DND-41 (cell line): ENCODE results near the gene KCTD11.

ENCODE experiments used
- ATAC-seq: fragments of 200-7000 bp; cut with Tn5 transposase; 3 replicates; pipeline ENCODE4 v1.9.1; 2021; ENCODE audit warnings: low read depth; ENCODE audit not compliant: insufficient read depth
- DNase-seq: peaks from one replicate; pipeline ENCODE4 v3.0.0-alpha.2; 2020
- H2AFZ ChIP-seq: 2 replicates; pipeline ENCODE4 v1.6.0; 2012; ENCODE audit warnings: low read depth, low read length
- H3K27ac ChIP-seq: 2 replicates; pipeline ENCODE4 v1.5.1; 2012; ENCODE audit warnings: low read length, inconsistent platforms
- H3K27me3 ChIP-seq: fragments of 200-600 bp; sonication (generic); 2 replicates; pipeline ENCODE4 v1.6.0; 2012; ENCODE audit warnings: low read length, mild to moderate bottlenecking, inconsistent platforms; ENCODE audit not compliant: insufficient read depth, poor library complexity
- H3K36me3 ChIP-seq: 2 replicates; pipeline ENCODE4 v1.5.1; 2012; ENCODE audit warnings: low read length, inconsistent platforms; ENCODE audit not compliant: insufficient read depth
- H3K4me1 ChIP-seq: 2 replicates; pipeline ENCODE4 v1.5.1; 2012; ENCODE audit warnings: mild to moderate bottlenecking, low read length; ENCODE audit not compliant: insufficient read depth
- H3K4me2 ChIP-seq: 2 replicates; pipeline ENCODE4 v1.6.0; 2012; ENCODE audit warnings: mild to moderate bottlenecking, moderate library complexity, low read length, inconsistent platforms; ENCODE audit not compliant: insufficient read depth
- H3K4me3 ChIP-seq, 2 experiments: fragments of 200-600 bp in 1 of 2; shearing (Covaris generic) in 1 of 2; 2 replicates each; pipeline ENCODE4 v1.5.1; 2012 to 2016; ENCODE audit warnings: inconsistent platforms in 2 of 2, low read length in 2 of 2, mild to moderate bottlenecking in 2 of 2, low read depth in 1 of 2, moderate library complexity in 1 of 2
- H3K79me2 ChIP-seq: 2 replicates; pipeline ENCODE4 v1.6.0; 2012; ENCODE audit warnings: low read length, inconsistent platforms; ENCODE audit not compliant: insufficient read depth
- H3K9ac ChIP-seq: 2 replicates; pipeline ENCODE4 v1.6.0; 2012; ENCODE audit warnings: low read depth, mild to moderate bottlenecking, inconsistent platforms, low read length, moderate library complexity
- H3K9me3 ChIP-seq: 2 replicates; pipeline ENCODE4 v1.5.1; 2012; ENCODE audit warnings: low read length, moderate library complexity, mild to moderate bottlenecking, inconsistent platforms; ENCODE audit not compliant: insufficient read depth, severe bottlenecking
- H4K20me1 ChIP-seq: 2 replicates; pipeline ENCODE4 v1.6.0; 2012; ENCODE audit warnings: low read length; ENCODE audit not compliant: insufficient read depth
- CTCF ChIP-seq: IDR thresholded peaks from 2 replicates; pipeline ENCODE4 v1.5.1; 2012; ENCODE audit warnings: borderline replicate concordance, low read length, moderate library complexity, mild to moderate bottlenecking; ENCODE audit not compliant: poor library complexity, severe bottlenecking; ENCODE audit errors: extremely low read depth
- EZH2 ChIP-seq: IDR thresholded peaks from 3 replicates; pipeline ENCODE4 v1.6.1; 2012; ENCODE audit warnings: borderline replicate concordance, low read depth, mild to moderate bottlenecking, moderate library complexity, low read length, inconsistent platforms; ENCODE audit not compliant: severe bottlenecking

The KCTD11 gene

DNA sequence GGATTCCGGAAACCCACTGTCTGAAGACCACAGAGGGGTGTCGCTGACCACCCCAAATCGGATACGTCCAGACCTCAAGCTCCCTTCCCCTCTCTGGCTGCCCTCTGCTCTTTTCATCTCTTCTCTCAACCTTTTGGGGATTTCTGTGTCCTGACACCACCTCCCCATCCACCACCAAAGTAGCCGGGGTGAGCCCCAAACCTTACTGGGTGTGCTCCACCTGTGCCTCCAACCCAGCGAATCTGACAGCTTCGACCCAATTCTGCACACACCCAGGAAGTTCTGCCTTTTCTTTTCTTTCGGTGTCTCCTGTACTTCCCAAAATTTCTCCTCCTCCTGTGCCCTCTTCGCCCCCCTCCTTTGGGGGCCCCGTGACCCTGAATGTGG, 534 bp downstream of the KCTD11 start:
- Histone ChIP-seq H3K9ac (no peak overlapping the region), H3K27ac (no peak overlapping the region)

DNA sequence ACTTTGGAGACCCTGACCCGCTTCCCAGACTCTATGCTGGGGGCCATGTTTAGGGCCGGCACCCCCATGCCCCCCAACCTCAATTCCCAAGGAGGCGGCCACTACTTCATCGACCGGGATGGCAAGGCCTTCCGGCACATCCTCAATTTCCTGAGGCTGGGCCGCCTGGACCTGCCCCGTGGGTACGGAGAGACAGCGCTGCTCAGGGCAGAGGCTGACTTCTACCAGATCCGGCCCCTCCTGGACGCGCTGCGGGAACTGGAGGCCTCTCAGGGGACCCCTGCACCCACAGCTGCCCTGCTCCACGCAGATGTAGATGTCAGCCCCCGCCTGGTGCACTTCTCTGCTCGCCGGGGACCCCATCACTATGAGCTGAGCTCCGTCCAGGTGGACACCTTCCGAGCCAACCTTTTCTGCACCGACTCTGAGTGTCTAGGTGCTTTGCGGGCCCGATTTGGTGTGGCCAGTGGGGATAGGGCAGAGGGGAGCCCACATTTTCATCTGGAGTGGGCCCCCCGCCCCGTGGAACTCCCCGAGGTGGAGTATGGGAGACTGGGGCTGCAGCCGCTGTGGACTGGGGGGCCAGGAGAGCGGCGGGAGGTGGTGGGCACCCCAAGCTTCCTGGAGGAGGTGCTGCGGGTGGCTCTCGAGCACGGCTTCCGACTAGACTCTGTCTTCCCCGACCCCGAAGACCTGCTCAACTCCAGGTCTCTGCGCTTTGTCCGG, 1.1 kb downstream of the KCTD11 start:
- H4K20me1 ChIP-seq, result no peaks in the 10 kb centered on the region
- DNase-seq, result no peak
- H2AFZ ChIP-seq, result no peak overlapping the region
- no peak overlapping the region for H3K9ac ChIP-seq
- H3K4me1 ChIP-seq, result peaks cover 7% of the 10 kb centered on the region
- peaks cover 20% of the 10 kb centered on the region for H3K36me3 ChIP-seq
- no peak for ATAC-seq
- H3K79me2 ChIP-seq, result no peaks in the 10 kb centered on the region
- TF ChIP-seq EZH2, result no peak
- TF ChIP-seq CTCF, result no peak
- H3K27me3 ChIP-seq, result no peaks in the 10 kb centered on the region
- H3K27ac ChIP-seq, result no peak overlapping the region
- H3K9me3 ChIP-seq, result no peaks in the 10 kb centered on the region
- no peak overlapping the region for H3K4me2 ChIP-seq
- no peak overlapping the region for H3K4me3 ChIP-seq

More for the DNA sequence above, 534 bp downstream of the KCTD11 start:
- DNase-seq (no peak), ATAC-seq (no peak)
- Histone ChIP-seq H2AFZ (no peak overlapping the region), H3K36me3 (peaks cover 26% of the 10 kb centered on the region), H4K20me1 (no peaks in the 10 kb centered on the region), H3K4me3 (no peak overlapping the region), H3K79me2 (no peaks in the 10 kb centered on the region), H3K4me1 (peaks cover 7% of the 10 kb centered on the region), H3K4me2 (no peak overlapping the region), H3K27me3 (no peaks in the 10 kb centered on the region), H3K9me3 (no peaks in the 10 kb centered on the region)
- TF ChIP-seq CTCF (no peak), EZH2 (no peak)

DNA sequence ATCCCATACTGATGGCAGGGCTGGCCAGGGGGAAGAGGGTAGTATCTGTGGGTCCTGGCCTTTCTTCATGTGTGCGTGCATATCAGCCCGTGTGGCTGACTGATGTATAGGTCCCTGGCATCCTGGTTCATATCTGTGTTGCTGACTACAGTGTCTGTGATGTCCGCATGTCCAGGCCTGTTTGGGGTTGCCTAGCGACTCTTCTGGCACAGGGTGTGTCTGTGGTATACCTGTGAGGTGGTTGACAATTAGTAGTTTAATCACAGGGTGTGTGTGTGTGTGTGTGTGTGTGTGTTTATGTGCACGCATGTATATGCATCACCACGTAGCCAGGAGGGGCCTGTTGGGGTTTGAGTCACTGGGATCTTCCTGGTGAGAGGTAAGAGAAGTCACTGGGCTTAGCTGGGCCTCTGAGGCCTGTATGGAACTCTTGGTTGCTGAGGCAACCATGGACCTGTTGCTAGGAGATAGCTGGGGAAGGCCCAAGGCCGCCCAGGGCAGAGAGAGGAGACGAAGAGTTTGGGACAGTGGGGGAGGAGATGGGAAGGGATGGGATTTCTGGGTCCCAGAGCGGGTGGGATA, 2.4 kb downstream of the KCTD11 start:
- H3K27ac ChIP-seq, result no peak overlapping the region
- H3K4me3 ChIP-seq, result no peak overlapping the region
- H3K4me1 ChIP-seq, result peaks cover 7% of the 10 kb centered on the region
- no peaks in the 10 kb centered on the region for H3K27me3 ChIP-seq
- H3K79me2 ChIP-seq, result no peaks in the 10 kb centered on the region
- no peak for TF ChIP-seq CTCF
- TF ChIP-seq EZH2, result no peak
- peaks cover 10% of the 10 kb centered on the region for H3K36me3 ChIP-seq
- no peak overlapping the region for H2AFZ ChIP-seq
- no peaks in the 10 kb centered on the region for H3K9me3 ChIP-seq
- H3K9ac ChIP-seq, result no peak overlapping the region
- H3K4me2 ChIP-seq, result no peak overlapping the region
- DNase-seq, result no peak
- ATAC-seq, result no peak
- no peaks in the 10 kb centered on the region for H4K20me1 ChIP-seq
